K562 (cell line): ENCODE data around the gene COLEC12. TPM values are rescaled to one million over a fixed set of nuclear protein-coding genes. Genes with fewer than 3 reads are reported as not detected.

Source experiments
- ATAC-seq: fragments of 200-7000 bp; cut with Tn5 transposase; 3 replicates; pipeline ENCODE4 v1.9.1; 2020; ENCODE audit warnings: moderate library complexity
- BruUV-seq: library from RNA; stranded (reverse); fragments of 400-500 nt; replicated peaks from 2 replicates; lab custom pipeline; 2021; lab: Mats Ljungman, UMichigan
- CTCF ChIA-PET: fragments of 300-600 bp; formaldehyde crosslinking; extraction: SDS; loops from one replicate; lab custom pipeline; 2021; ENCODE audit warnings: low intra/inter-chr PET ratio; lab: Yijun Ruan, JAX
- POLR2A ChIA-PET: fragments of 300-600, 350-650 bp; sonication (Branson Sonifier 250); formaldehyde crosslinking; extraction: SDS; loops from one replicate; lab custom pipeline; 2021; ENCODE audit warnings: antibody characterized with exemption, inconsistent platforms; lab: Yijun Ruan, JAX
- DNase-seq, 4 experiments: peaks; one replicate each; pipeline versions ENCODE4 v3.0.0 to v3.0.0-alpha.2; 2011 to 2018; ENCODE audit warnings: low spot score in 3 of 4, mixed read lengths in 3 of 4; ENCODE audit errors: extremely low read depth in 1 of 4
- FAIRE-seq: peaks from 2 replicates; lab custom pipeline; 2011; peaks lifted over from hg19 to GRCh38; lab: Jason Lieb, UNC
- H2AFZ ChIP-seq: 2 replicates; pipeline ENCODE4 v1.6.0; 2011; ENCODE audit warnings: low read depth, low read length, control low read depth, inconsistent platforms
- H3K27ac ChIP-seq: fragments of 200-600 bp; 3 replicates; pipeline ENCODE4 v1.8.0; 2011; ENCODE audit warnings: low read depth, mild to moderate bottlenecking, control low read depth, inconsistent platforms, low read length, moderate library complexity, mixed read lengths; ENCODE audit errors: extremely low read depth
- H3K27me3 ChIP-seq, 2 experiments: fragments of 300-600 bp in 1 of 2; 2 replicates in 1 of 2; 3 replicates in 1 of 2; pipeline versions ENCODE4 v1.6.0 to v1.8.0; 2011; ENCODE audit warnings: inconsistent platforms in 2 of 2, low read length in 2 of 2, mild to moderate bottlenecking in 1 of 2, mixed read lengths in 1 of 2, moderate library complexity in 1 of 2; ENCODE audit not compliant: control insufficient read depth in 2 of 2, insufficient read depth in 2 of 2
- H3K36me3 ChIP-seq: fragments of 300-600 bp; 3 replicates; pipeline ENCODE4 v1.8.0; 2011; ENCODE audit warnings: mild to moderate bottlenecking, low read length, inconsistent platforms; ENCODE audit not compliant: control insufficient read depth, insufficient read depth
- H3K4me1 ChIP-seq, 2 experiments: fragments of 200-600 bp in 1 of 2; replicated peaks in 1 of 2; 2 replicates in 1 of 2; 3 replicates in 1 of 2; pipeline versions ENCODE4 v1.5.1 to v1.8.0; 2011; ENCODE audit warnings: inconsistent platforms in 2 of 2, low read length in 2 of 2, mild to moderate bottlenecking in 1 of 2, mixed read lengths in 1 of 2, moderate library complexity in 1 of 2; ENCODE audit not compliant: control insufficient read depth in 2 of 2, insufficient read depth in 2 of 2
- H3K4me2 ChIP-seq: 2 replicates; pipeline ENCODE4 v1.6.1; 2011; ENCODE audit warnings: low read length, control low read depth, inconsistent platforms, mixed read lengths; ENCODE audit not compliant: insufficient read depth
- H3K4me3 ChIP-seq: fragments of 200-600 bp; sonication (generic), shearing (Covaris generic); 2 replicates; pipeline ENCODE4 v1.5.1; 2016; ENCODE audit warnings: control low read depth, inconsistent platforms
- H3K79me2 ChIP-seq: fragments of 200-600 bp; 3 replicates; pipeline ENCODE4 v1.8.0; 2011; ENCODE audit warnings: low read length, inconsistent platforms; ENCODE audit not compliant: control insufficient read depth, insufficient read depth
- H3K9ac ChIP-seq, 2 experiments: 2 replicates each; pipeline versions ENCODE4 v1.6.0 to v1.6.1; 2011; ENCODE audit warnings: low read depth in 2 of 2, low read length in 2 of 2, control low read depth in 1 of 2, inconsistent platforms in 1 of 2, mild to moderate bottlenecking in 1 of 2, mixed read lengths in 1 of 2; ENCODE audit not compliant: insufficient read depth in 1 of 2
- H3K9me1 ChIP-seq: one replicate; pipeline ENCODE4 v1.6.0; 2011; ENCODE audit warnings: inconsistent platforms, mild to moderate bottlenecking, low read length, moderate library complexity; ENCODE audit not compliant: control insufficient read depth, insufficient read depth
- H3K9me3 ChIP-seq: replicated peaks from 2 replicates; pipeline ENCODE4 v1.5.1; 2011; ENCODE audit warnings: low read depth, low read length, inconsistent platforms; ENCODE audit not compliant: control insufficient read depth, insufficient read depth
- H4K20me1 ChIP-seq: replicated peaks from 2 replicates; pipeline ENCODE4 v1.6.1; 2011; ENCODE audit warnings: low read length, inconsistent platforms, mixed read lengths; ENCODE audit not compliant: control insufficient read depth, insufficient read depth
- C11orf30 ChIP-seq: fragments of 450-650 bp; IDR thresholded peaks from 2 replicates; pipeline ENCODE4 v1.6.1; 2016; ENCODE audit warnings: low read depth, mild to moderate bottlenecking
- CCNT2 ChIP-seq: IDR thresholded peaks from 2 replicates; pipeline ENCODE4 v1.6.1; 2011; ENCODE audit warnings: borderline replicate concordance, low read depth, mild to moderate bottlenecking, moderate library complexity, mixed read lengths, low read length; ENCODE audit not compliant: insufficient read length; ENCODE audit errors: extremely low read depth
- MAFG ChIP-seq: fragments of 450-650 bp; conservative IDR thresholded peaks from 2 replicates; pipeline ENCODE4 v1.6.1; 2016; ENCODE audit warnings: missing genetic modification characterization, missing compliant biosample characterization
- WHSC1 ChIP-seq: IDR thresholded peaks from one replicate; pipeline ENCODE4 v1.6.1; 2012; ENCODE audit warnings: low read length, control low read depth, inconsistent platforms
- ZNF316 ChIP-seq: fragments of 450-650 bp; IDR thresholded peaks from 2 replicates; pipeline ENCODE4 v1.6.1; 2016
- WGBS: fragments of 100-300 bp; shearing (Covaris generic); methylation state at CpG from one replicate; pipeline ENCODE4 v1.1.6; 2016; ENCODE audit warnings: low coverage, mixed read lengths; ENCODE audit not compliant: insufficient coverage; ENCODE audit errors: missing lambda C conversion rate; 5-methylcytosine and 5-hydroxymethylcytosine counted together
- in situ Hi-C: fragments of 300-500 bp; cut with MboI; formaldehyde crosslinking; loops from 4 replicates; pipeline ENCODE4 v1.15.0; 2018; ENCODE audit warnings: inconsistent platforms, mixed read lengths
- intact Hi-C: fragments of 100-400 bp; cut with micrococcal nuclease; formaldehyde crosslinking; loops from 2 replicates; pipeline ENCODE4 v1.14.2; 2022
- polyA plus RNA-seq, 8 experiments: library from polyadenylated mRNA; depleted of rRNA in 4 of 8; stranded (reverse) in 5 of 8; unstranded in 3 of 8; fragments of >200 nt; fragmentation: Nextera tagmentation in 2 of 8; fragmentation: Illumina TruSeq in 1 of 8; extraction: Ambion mirVana in 2 of 8; extraction: Trizol in 1 of 8; gene quantifications; 2 replicates each; pipeline versions ENCODE4 v1.2.1 to v1.2.3, GENCODE V29; 2011 to 2014; ENCODE audit warnings: inconsistent platforms in 1 of 8, missing spikeins in 1 of 8
- total RNA-seq, 7 experiments: library from RNA; depleted of rRNA in 6 of 7; stranded (reverse); fragments of >200 nt in 6 of 7; fragmentation: Illumina TruSeq in 2 of 7; extraction: Trizol in 2 of 7; gene quantifications; 2 replicates each; pipeline versions ENCODE4 v1.2.1 to v1.2.3, GENCODE V29; 2011 to 2021; ENCODE audit warnings: low replicate concordance in 1 of 7
- TF ChIP-seq, protein P1 (sequence below): sonication (generic); formaldehyde crosslinking; IDR thresholded peaks from 2 replicates; pipeline ENCODE4 v1.8.1; 2023; ENCODE audit warnings: mild to moderate bottlenecking, missing genetic modification reagents

COLEC12 gene
- total and polyA plus RNA-seq, 9 of the 15 experiments (the other 6 are each of a cell fraction or from before 2014, with no cell fraction given), result 0.04 TPM; not detected in 8

DNA sequence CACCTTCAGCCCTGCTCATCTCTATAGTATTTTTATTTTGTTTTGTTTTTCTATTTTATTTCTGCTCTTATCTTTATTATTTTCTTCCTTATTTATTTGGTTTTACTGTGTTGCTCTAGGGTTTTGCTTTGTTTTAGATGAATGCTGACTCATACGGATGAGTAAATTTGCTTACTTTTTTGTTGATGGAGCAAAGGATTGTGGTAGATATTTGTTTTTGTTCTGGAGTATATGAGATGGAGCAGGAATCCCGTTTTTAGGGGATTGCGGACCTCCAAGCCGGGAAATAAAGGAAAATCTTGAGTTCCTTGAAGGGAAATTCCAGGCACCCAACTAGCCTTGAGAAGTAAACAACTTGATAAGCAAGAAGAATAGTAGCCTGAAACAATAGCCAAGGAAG, 15.3 kb upstream of the COLEC12 start:
- no TSS peak for BruUV-seq
- intact Hi-C loops, result no loop called here
- H3K9me3 ChIP-seq, result no peaks in the 10 kb centered on the region
- no peak overlapping the region for H3K27ac ChIP-seq
- H3K79me2 ChIP-seq, result no peaks in the 10 kb centered on the region
- ChIA-PET POLR2A (no interaction called here), CTCF (no interaction called here)
- in situ Hi-C loops, result no loop called here
- H2AFZ ChIP-seq, result no peak overlapping the region
- H3K36me3 ChIP-seq, result no peaks in the 10 kb centered on the region
- H3K9me1 ChIP-seq, result no peaks in the 10 kb centered on the region
- H3K4me3 ChIP-seq, result no peak overlapping the region
- H3K4me1 ChIP-seq, result peaks cover 0 to 18% of the 10 kb centered on the region in 2 experiments; a peak in 4 of 5 replicates
- no peak overlapping the region for H3K9ac ChIP-seq
- no peak for ATAC-seq
- TF ChIP-seq C11orf30 (peak; percentile 38; the same call in 1 of the 2 replicates), ZNF316 (peak; percentile 66), MAFG (tag) (peak; percentile 46), WHSC1 (no peak)
- H3K4me2 ChIP-seq, result no peak overlapping the region
- no peak for FAIRE-seq
- WGBS, result 14% methylated on average over 4 of the region's 4 CpGs
- DNase-seq, result no peak
- no peaks in the 10 kb centered on the region for H4K20me1 ChIP-seq
- H3K27me3 ChIP-seq, result no peaks in the 10 kb centered on the region

DNA sequence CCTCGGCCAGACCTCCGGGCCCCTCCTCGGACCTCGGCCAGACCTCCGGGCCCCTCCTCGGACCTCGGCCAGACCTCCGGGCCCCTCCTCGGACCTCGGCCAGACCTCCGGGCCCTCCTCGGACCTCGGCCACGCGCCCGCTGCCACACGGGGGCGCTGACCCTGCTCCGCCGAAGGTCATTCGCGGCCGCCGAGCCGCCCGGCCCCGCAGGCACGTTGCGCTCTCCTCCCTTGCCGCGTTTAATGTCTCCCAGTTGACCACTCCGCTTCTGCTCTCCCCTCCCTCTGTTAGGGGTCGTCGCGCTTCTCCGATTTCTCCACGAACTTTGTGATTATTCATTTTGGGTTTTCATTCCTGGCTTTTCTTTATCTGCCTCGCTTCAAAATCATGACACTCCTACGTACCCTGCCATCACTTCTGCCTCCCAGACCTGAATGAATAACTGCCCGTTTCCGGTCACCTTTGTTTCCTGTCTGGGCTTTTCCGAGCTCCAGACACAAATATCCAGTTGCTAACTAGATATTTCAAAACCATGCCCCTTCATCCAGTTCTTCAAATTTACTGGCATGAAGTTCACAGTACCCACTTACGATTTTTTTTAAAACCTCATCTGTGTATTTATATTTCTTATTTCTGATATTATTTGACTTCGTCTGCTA, 14.8 kb upstream of the COLEC12 start:
- H3K9ac ChIP-seq, result no peak overlapping the region
- DNase-seq (no peak), FAIRE-seq (no peak), ATAC-seq (no peak)
- POLR2A ChIA-PET, result no interaction called here
- CTCF ChIA-PET, result no interaction called here
- 75% methylated on average over 26 of the region's 44 CpGs for WGBS
- intact Hi-C loops (no loop called here), in situ Hi-C loops (no loop called here)
- H2AFZ ChIP-seq, result no peak overlapping the region
- no peak overlapping the region for H3K4me3 ChIP-seq
- no peaks in the 10 kb centered on the region for H4K20me1 ChIP-seq
- no peaks in the 10 kb centered on the region for H3K9me1 ChIP-seq
- no peaks in the 10 kb centered on the region for H3K36me3 ChIP-seq
- no peaks in the 10 kb centered on the region for H3K9me3 ChIP-seq
- no peak overlapping the region for H3K27ac ChIP-seq
- H3K4me1 ChIP-seq, result peaks cover 0 to 18% of the 10 kb centered on the region in 2 experiments; a peak in 4 of 5 replicates
- no peak for TF ChIP-seq CCNT2
- TF ChIP-seq, protein P1, sequence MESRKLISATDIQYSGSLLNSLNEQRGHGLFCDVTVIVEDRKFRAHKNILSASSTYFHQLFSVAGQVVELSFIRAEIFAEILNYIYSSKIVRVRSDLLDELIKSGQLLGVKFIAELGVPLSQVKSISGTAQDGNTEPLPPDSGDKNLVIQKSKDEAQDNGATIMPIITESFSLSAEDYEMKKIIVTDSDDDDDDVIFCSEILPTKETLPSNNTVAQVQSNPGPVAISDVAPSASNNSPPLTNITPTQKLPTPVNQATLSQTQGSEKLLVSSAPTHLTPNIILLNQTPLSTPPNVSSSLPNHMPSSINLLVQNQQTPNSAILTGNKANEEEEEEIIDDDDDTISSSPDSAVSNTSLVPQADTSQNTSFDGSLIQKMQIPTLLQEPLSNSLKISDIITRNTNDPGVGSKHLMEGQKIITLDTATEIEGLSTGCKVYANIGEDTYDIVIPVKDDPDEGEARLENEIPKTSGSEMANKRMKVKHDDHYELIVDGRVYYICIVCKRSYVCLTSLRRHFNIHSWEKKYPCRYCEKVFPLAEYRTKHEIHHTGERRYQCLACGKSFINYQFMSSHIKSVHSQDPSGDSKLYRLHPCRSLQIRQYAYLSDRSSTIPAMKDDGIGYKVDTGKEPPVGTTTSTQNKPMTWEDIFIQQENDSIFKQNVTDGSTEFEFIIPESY (CRISPR knock-in tag), result peak; percentile 96
- H3K4me2 ChIP-seq, result no peak overlapping the region
- no peaks in the 10 kb centered on the region for H3K27me3 ChIP-seq
- H3K79me2 ChIP-seq, result no peaks in the 10 kb centered on the region
- BruUV-seq, result no TSS peak
